Osteocyte (in vitro differentiated cells): ENCODE results near the gene STIP1. TPM values are rescaled to one million over a fixed set of nuclear protein-coding genes. Genes with fewer than 3 reads are reported as not detected.
"Not testable (repeated sequence)": the region's sequence is repeated elsewhere in the genome, so short reads cannot be mapped to it uniquely, and the experiment has no call there.

Experiments
- DNase-seq: peaks from one replicate; pipeline ENCODE4 v3.0.0; 2021; ENCODE audit warnings: mixed read lengths; ENCODE audit not compliant: unreplicated experiment; ENCODE audit errors: extremely low spot score
- H3K27ac Mint-ChIP-seq: one replicate; pipeline ENCODE4 v1.8.0; 2021; ENCODE audit warnings: mild to moderate bottlenecking, mixed read lengths; ENCODE audit not compliant: unreplicated experiment
- H3K27me3 Mint-ChIP-seq: one replicate; pipeline ENCODE4 v1.8.0; 2021; ENCODE audit warnings: mixed read lengths; ENCODE audit not compliant: unreplicated experiment
- H3K36me3 Mint-ChIP-seq: one replicate; pipeline ENCODE4 v1.8.0; 2021; ENCODE audit warnings: mixed read lengths; ENCODE audit not compliant: unreplicated experiment
- H3K4me1 Mint-ChIP-seq: one replicate; pipeline ENCODE4 v1.8.0; 2021; ENCODE audit warnings: mixed read lengths; ENCODE audit not compliant: unreplicated experiment
- H3K4me3 Mint-ChIP-seq: one replicate; pipeline ENCODE4 v1.8.0; 2021; ENCODE audit warnings: mild to moderate bottlenecking, moderate library complexity, mixed read lengths; ENCODE audit not compliant: unreplicated experiment
- H3K9me3 Mint-ChIP-seq: one replicate; pipeline ENCODE4 v1.8.0; 2021; ENCODE audit warnings: mixed read lengths; ENCODE audit not compliant: unreplicated experiment
- total RNA-seq: library from RNA; stranded (reverse); gene quantifications from 2 replicates; pipeline ENCODE4 v1.2.1, GENCODE V29; 2021
- TF ChIP-seq, protein P1 (sequence below): fragments of 200-600 bp; sonication (generic); IDR thresholded peaks from 2 replicates; pipeline ENCODE4 v1.5.0; 2021; ENCODE audit warnings: antibody characterized with exemption, mild to moderate bottlenecking, moderate library complexity

The STIP1 gene
- total RNA-seq, 1 donor from 2014 or later, result 109 TPM

- peaks cover 39% of the 10 kb centered on the region for H3K4me1 Mint-ChIP-seq
Observed at GRCh38 chr11:64244966-64245365, 59.0 kb downstream of the STIP1 start.

DNA sequence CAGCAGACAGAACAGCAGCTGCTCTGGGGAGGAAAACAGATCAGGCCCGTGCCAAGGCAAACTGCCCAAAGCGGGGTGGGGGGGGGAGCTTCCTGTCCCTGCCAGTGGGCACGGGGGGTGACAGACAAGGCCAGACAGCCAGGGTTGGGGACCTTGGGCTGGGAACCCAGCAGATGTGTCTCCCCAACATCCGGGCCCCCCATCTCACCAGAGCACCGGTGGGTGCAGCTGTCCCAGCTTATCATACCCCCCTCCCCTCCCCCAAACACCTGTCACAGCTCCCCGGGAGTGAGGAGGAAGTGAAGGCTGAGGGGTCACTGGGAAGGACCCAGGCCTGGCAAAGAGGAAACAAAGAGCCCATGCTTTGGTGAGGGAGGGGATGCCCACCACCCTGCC lies 59.4 kb downstream of the STIP1 start:
- peak overlapping the region; percentile 93 for H3K27ac Mint-ChIP-seq
- H3K9me3 Mint-ChIP-seq, result no peaks in the 10 kb centered on the region
- H3K27me3 Mint-ChIP-seq, result no peaks in the 10 kb centered on the region
- DNase-seq, result no peak
- H3K4me3 Mint-ChIP-seq, result peak overlapping the region; percentile 90
- TF ChIP-seq, protein P1, sequence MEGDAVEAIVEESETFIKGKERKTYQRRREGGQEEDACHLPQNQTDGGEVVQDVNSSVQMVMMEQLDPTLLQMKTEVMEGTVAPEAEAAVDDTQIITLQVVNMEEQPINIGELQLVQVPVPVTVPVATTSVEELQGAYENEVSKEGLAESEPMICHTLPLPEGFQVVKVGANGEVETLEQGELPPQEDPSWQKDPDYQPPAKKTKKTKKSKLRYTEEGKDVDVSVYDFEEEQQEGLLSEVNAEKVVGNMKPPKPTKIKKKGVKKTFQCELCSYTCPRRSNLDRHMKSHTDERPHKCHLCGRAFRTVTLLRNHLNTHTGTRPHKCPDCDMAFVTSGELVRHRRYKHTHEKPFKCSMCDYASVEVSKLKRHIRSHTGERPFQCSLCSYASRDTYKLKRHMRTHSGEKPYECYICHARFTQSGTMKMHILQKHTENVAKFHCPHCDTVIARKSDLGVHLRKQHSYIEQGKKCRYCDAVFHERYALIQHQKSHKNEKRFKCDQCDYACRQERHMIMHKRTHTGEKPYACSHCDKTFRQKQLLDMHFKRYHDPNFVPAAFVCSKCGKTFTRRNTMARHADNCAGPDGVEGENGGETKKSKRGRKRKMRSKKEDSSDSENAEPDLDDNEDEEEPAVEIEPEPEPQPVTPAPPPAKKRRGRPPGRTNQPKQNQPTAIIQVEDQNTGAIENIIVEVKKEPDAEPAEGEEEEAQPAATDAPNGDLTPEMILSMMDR, result no peak
- H3K4me1 Mint-ChIP-seq, result peaks cover 35% of the 10 kb centered on the region
- peaks cover 12% of the 10 kb centered on the region for H3K36me3 Mint-ChIP-seq

More at GRCh38 chr11:64244966-64245365, 59.0 kb downstream of the STIP1 start:
- Mint-ChIP-seq H3K36me3 (peaks cover 12% of the 10 kb centered on the region), H3K27ac (peak overlapping the region; percentile 93), H3K4me3 (peak overlapping the region; percentile 90), H3K27me3 (no peaks in the 10 kb centered on the region), H3K9me3 (no peaks in the 10 kb centered on the region)
- TF ChIP-seq, protein P1, result no peak
- DNase-seq, result no peak

GRCh38 chr11:64245797-64246620 lies 60.0 kb downstream of the STIP1 start:
- Mint-ChIP-seq H3K4me3 (peak overlapping the region; percentile 90), H3K36me3 (peaks cover 12% of the 10 kb centered on the region), H3K27ac (peak overlapping the region; percentile 93)

DNA sequence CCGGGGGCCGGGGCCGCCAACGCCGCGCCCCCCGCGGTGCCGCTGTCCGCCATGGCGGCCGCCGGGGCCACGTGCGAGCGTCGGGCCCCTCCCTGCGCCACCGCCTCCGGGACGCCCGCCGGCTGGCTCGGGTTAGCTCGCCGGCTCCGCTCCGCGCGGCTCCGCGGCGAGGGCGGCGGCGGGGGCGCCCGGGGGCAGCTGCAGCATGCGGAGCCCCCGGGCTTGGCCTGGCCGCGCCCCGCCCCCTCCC lies 60.6 kb downstream of the STIP1 start:
- Mint-ChIP-seq H3K4me1 (peaks cover 34% of the 10 kb centered on the region), H3K4me3 (peak overlapping the region; percentile 82), H3K36me3 (peaks cover 12% of the 10 kb centered on the region)
- H3K27me3 Mint-ChIP-seq, DNase-seq, H3K27ac Mint-ChIP-seq, H3K9me3 Mint-ChIP-seq: not testable (repeated sequence)

More at GRCh38 chr11:64245797-64246620, 60.0 kb downstream of the STIP1 start:
- H3K4me1 Mint-ChIP-seq, result peaks cover 35% of the 10 kb centered on the region
- TF ChIP-seq, protein P1, result no peak
- no peaks in the 10 kb centered on the region for H3K9me3 Mint-ChIP-seq
- no peaks in the 10 kb centered on the region for H3K27me3 Mint-ChIP-seq
- peak; percentile 95 for DNase-seq

DNA sequence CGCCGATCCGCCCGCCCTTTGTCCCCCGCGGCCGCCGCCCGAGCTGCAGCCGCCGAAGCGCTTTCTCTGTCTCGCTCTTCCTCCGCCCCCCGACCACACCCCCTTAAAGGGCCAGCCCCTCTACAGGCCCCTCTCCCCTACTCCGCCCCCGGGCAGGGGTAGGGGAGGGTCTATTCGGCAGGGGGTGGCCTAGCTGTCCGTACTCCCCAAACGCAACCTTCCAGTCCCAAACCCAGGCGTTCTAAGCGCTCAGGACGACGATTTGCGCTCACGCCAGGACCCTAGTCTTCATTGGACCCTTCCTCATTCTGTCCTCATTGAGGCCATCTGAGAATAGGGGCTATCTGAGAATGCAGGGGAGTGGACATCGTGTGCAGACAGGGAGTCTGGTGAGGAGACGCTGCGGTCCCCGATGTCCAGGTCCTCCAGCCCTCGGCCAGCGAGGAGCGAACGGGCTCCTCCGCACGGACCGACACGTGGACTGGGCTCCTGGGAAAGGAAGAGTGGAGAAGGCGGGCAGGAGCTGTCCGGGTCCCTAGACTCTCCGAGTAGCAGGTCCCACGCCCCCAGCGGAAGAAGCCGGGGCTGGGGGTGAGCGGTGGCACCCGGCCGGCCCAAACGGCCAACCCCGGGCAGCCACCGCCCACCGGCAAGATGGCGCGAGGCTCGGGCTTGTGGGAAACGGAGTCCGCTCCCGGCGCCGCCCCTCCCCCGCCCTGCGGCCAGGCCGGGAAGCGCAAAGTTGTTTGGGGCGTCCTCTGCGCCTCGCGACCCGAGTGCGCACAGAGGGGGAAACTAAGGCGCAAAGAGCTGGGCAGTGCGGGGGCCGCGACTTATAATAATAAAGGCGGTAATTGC lies 61.1 kb downstream of the STIP1 start, which contains the start of gene PPP1R14B:
Gene PPP1R14B (minus strand): TSS at position 73 of the 858 bp plus-strand sequence. CDS start 270 bp downstream, outside the sequence.
- Mint-ChIP-seq H3K36me3 (peaks cover 12% of the 10 kb centered on the region), H3K27me3 (no peaks in the 10 kb centered on the region), H3K27ac (peak within 1 kb of the TSS; percentile 93), H3K4me3 (peak within 1 kb of the TSS; percentile 90), H3K9me3 (no peaks in the 10 kb centered on the region), H3K4me1 (peaks cover 39% of the 10 kb centered on the region)
- DNase-seq, result peak; percentile 95
- TF ChIP-seq, protein P1, result peak; percentile 16
